Peyer's patch (tissue), 4 donors: ENCODE data around the gene USF2. TPM values are rescaled to one million over a fixed set of nuclear protein-coding genes. Genes with fewer than 3 reads are reported as not detected.

ENCODE experiments used
- DNase-seq, 3 donors: peaks; one replicate each; pipeline ENCODE4 v3.0.0-alpha.2; 2017 to 2019
- H3K27ac ChIP-seq, 4 donors: fragments of 200-600 bp; sonication (generic); one replicate each; pipeline ENCODE4 v1.5.1; 2016 to 2019
- H3K27me3 ChIP-seq, 2 donors: fragments of 200-600 bp; sonication (generic); one replicate each; pipeline ENCODE4 v1.5.1; 2019
- H3K36me3 ChIP-seq, 3 donors: fragments of 200-600 bp; sonication (generic); one replicate each; pipeline ENCODE4 v1.5.1; 2016 to 2019
- H3K4me1 ChIP-seq, 4 donors: fragments of 200-600 bp; sonication (generic); one replicate each; pipeline ENCODE4 v1.5.1; 2016 to 2019
- H3K4me3 ChIP-seq, 4 donors: fragments of 200-600 bp; sonication (generic); 1 replicate in 3 of 4; 2 replicates in 1 of 4; pipeline ENCODE4 v1.5.1; 2016 to 2019; ENCODE audit warnings: mild to moderate bottlenecking in 1 of 4
- H3K9me3 ChIP-seq, 4 donors: fragments of 200-600 bp; sonication (generic); one replicate each; pipeline ENCODE4 v1.5.1; 2016 to 2019; ENCODE audit warnings: mild to moderate bottlenecking in 1 of 4
- CTCF ChIP-seq, 6 experiments: fragments of 450-650 bp in 4 of 6; fragments of 200-600 bp in 2 of 6; sonication (generic) in 1 of 6; IDR thresholded peaks; one replicate each; pipeline ENCODE4 v1.5.1; 2017 to 2019; ENCODE audit warnings: antibody characterized with exemption in 6 of 6, mild to moderate bottlenecking in 3 of 6, moderate library complexity in 1 of 6
- POLR2A ChIP-seq, 2 donors: fragments of 450-650 bp; IDR thresholded peaks; one replicate each; pipeline ENCODE4 v1.5.1; 2017; ENCODE audit warnings: antibody characterized with exemption in 2 of 2, mild to moderate bottlenecking in 2 of 2, moderate library complexity in 2 of 2
- total RNA-seq, 4 donors: library from RNA; depleted of rRNA; stranded (reverse); fragments of >200 nt; gene quantifications; one replicate each; pipeline ENCODE4 v1.1.0, GENCODE V29; 2016

Gene USF2
- total RNA-seq, 4 donors from 2014 or later = 112 to 201 (median 142) TPM

GRCh38 chr19:35266520-35267352 is 2.0 kb upstream of the USF2 start:
- peaks cover 0 to 33% (median 0%) of the 10 kb centered on the region in 3 donors for H3K36me3 ChIP-seq
- H3K27ac ChIP-seq = peak overlapping the region; percentile 89 to 98 (median 94)
- peak overlapping the region; percentile 84 to 85 (median 84) for H3K4me3 ChIP-seq
- no peaks in the 10 kb centered on the region for H3K9me3 ChIP-seq
- H3K27me3 ChIP-seq = no peaks in the 10 kb centered on the region
- H3K4me1 ChIP-seq = peaks cover 0 to 37% (median 15%) of the 10 kb centered on the region in 4 donors
- TF ChIP-seq CTCF (IDR thresholded peaks at IDR 0.05) (no peak), POLR2A (IDR thresholded peaks at IDR 0.05) (no peak)
- DNase-seq = peak in 1 of 3 donors; percentile 60

GRCh38 chr19:35267353-35267817 is 1.4 kb upstream of the USF2 start:
- no peaks in the 10 kb centered on the region for H3K9me3 ChIP-seq
- no peak for TF ChIP-seq POLR2A (IDR thresholded peaks at IDR 0.05)
- TF ChIP-seq CTCF (IDR thresholded peaks at IDR 0.05) = no peak
- peaks cover 0 to 33% (median 0%) of the 10 kb centered on the region in 3 donors for H3K36me3 ChIP-seq
- H3K27ac ChIP-seq = peak overlapping the region; percentile 89 to 98 (median 94)
- H3K4me1 ChIP-seq = peaks cover 0 to 37% (median 19%) of the 10 kb centered on the region in 4 donors
- DNase-seq = peak; percentile 49 to 73 (median 72)
- no peaks in the 10 kb centered on the region for H3K27me3 ChIP-seq
- H3K4me3 ChIP-seq = peak overlapping the region; percentile 84 to 85 (median 84)

- DNase-seq = peak; percentile 62 to 87 (median 87)
- H3K27me3 ChIP-seq = no peaks in the 10 kb centered on the region
- peak overlapping the region; percentile 84 to 85 (median 84) for H3K4me3 ChIP-seq
- H3K27ac ChIP-seq = peak overlapping the region; percentile 89 to 98 (median 94)
- no peaks in the 10 kb centered on the region for H3K9me3 ChIP-seq
- TF ChIP-seq CTCF (IDR thresholded peaks at IDR 0.05) = no peak
- TF ChIP-seq POLR2A (IDR thresholded peaks at IDR 0.05) = peak; percentile 53 to 76
- H3K4me1 ChIP-seq = peaks cover 0 to 37% (median 20%) of the 10 kb centered on the region in 4 donors
- H3K36me3 ChIP-seq = peaks cover 0 to 35% (median 0%) of the 10 kb centered on the region in 3 donors
Observed at GRCh38 chr19:35267818-35268535, 785 bp upstream of the USF2 start.

GRCh38 chr19:35269438-35270117 is 816 bp downstream of the USF2 start:
- Histone ChIP-seq H3K27ac (peak overlapping the region; percentile 89 to 98 (median 94)), H3K4me3 (peak overlapping the region; percentile 84 to 85 (median 84)), H3K27me3 (no peaks in the 10 kb centered on the region), H3K4me1 (peaks cover 0 to 37% (median 20%) of the 10 kb centered on the region in 4 donors), H3K36me3 (peaks cover 0 to 51% (median 0%) of the 10 kb centered on the region in 3 donors), H3K9me3 (no peaks in the 10 kb centered on the region)
- DNase-seq = peak; percentile 90 to 95 (median 94)
- TF ChIP-seq POLR2A (IDR thresholded peaks at IDR 0.05) (no peak), CTCF (IDR thresholded peaks at IDR 0.05) (peak; percentile 26 to 87 (median 68))

GRCh38 chr19:35270381-35270811 is 1.6 kb downstream of the USF2 start:
- Histone ChIP-seq H3K9me3 (no peaks in the 10 kb centered on the region), H3K4me3 (peak overlapping the region in 1 of 4 donors; percentile 84), H3K36me3 (peaks cover 0 to 51% (median 0%) of the 10 kb centered on the region in 3 donors), H3K27me3 (no peaks in the 10 kb centered on the region), H3K27ac (peak overlapping the region in 1 of 4 donors; percentile 98), H3K4me1 (peaks cover 0 to 33% (median 20%) of the 10 kb centered on the region in 4 donors)
- peak in 1 of 3 donors; percentile 40 for DNase-seq
- TF ChIP-seq CTCF (IDR thresholded peaks at IDR 0.05) = no peak
- no peak for TF ChIP-seq POLR2A (IDR thresholded peaks at IDR 0.05)
